GM10266 (cell line): ENCODE data around the gene POGLUT2.

Experiments used
- DNase-seq: peaks from one replicate; pipeline ENCODE4 v3.0.0; 2012; ENCODE audit errors: extremely low spot score
- CTCF ChIP-seq: IDR thresholded peaks from 2 replicates; pipeline ENCODE4 v1.5.1; 2012; ENCODE audit warnings: mild to moderate bottlenecking, low read depth; ENCODE audit not compliant: control insufficient read depth, insufficient read depth; ENCODE audit errors: missing control alignments

Gene POGLUT2

GRCh38 chr13:102798581-102799425 lies at the start of gene POGLUT2, which contains the start of gene BIVM:
POGLUT2 (minus strand) TSS chr13:102798976; CDS start chr13:102798670, 306 bp downstream.
BIVM (plus strand) TSS chr13:102799119; CDS start chr13:102807268, 8,149 bp downstream.
- DNase-seq, result peak; percentile 97
- no peak for TF ChIP-seq CTCF

- TF ChIP-seq CTCF, result peak; percentile 73
- peak; percentile 11 for DNase-seq
Measured at GRCh38 chr13:102847272-102848234, 48.8 kb upstream of the POGLUT2 start.

GRCh38 chr13:102846261-102847015 lies 47.7 kb upstream of the POGLUT2 start:
- TF ChIP-seq CTCF, result no peak
- peak; percentile 10 for DNase-seq

GRCh38 chr13:102845630-102846260 lies 47.0 kb upstream of the POGLUT2 start, which contains the start of gene ERCC5:
ERCC5 (plus strand) TSS chr13:102846032; CDS start chr13:102846267, 235 bp downstream.
- TF ChIP-seq CTCF, result peak; percentile 22
- peak; percentile 74 for DNase-seq

- no peak for TF ChIP-seq CTCF
- no peak for DNase-seq
Measured at GRCh38 chr13:102845289-102845629, 46.5 kb upstream of the POGLUT2 start.

- DNase-seq, result no peak
- TF ChIP-seq CTCF, result no peak
Measured at GRCh38 chr13:102839462-102839861, 40.7 kb upstream of the POGLUT2 start.
